K562 (cell line): Measurements from ENCODE around the gene MDK. TPM values are rescaled to one million over a fixed set of nuclear protein-coding genes. Genes with fewer than 3 reads are reported as not detected.

ENCODE experiments used
- BDP1 ChIP-seq: IDR thresholded peaks from 3 replicates; pipeline ENCODE4 v1.6.1; 2011; ENCODE audit not compliant: insufficient read length, insufficient read depth
- CCNT2 ChIP-seq: IDR thresholded peaks from 2 replicates; pipeline ENCODE4 v1.6.1; 2011; ENCODE audit warnings: borderline replicate concordance, low read depth, mild to moderate bottlenecking, moderate library complexity, mixed read lengths, low read length; ENCODE audit not compliant: insufficient read length; ENCODE audit errors: extremely low read depth
- GMEB1 ChIP-seq: fragments of 250-450 bp; sonication (Bioruptor Pico); IDR thresholded peaks from 2 replicates; pipeline ENCODE4 v1.4.0; 2020; ENCODE audit warnings: mild to moderate bottlenecking
- HDAC6 ChIP-seq: IDR thresholded peaks from 2 replicates; pipeline ENCODE4 v1.6.1; 2012; ENCODE audit warnings: low read depth, mild to moderate bottlenecking, control low read depth, inconsistent platforms, low read length, moderate library complexity
- HMG20B ChIP-seq: fragments of 250-450 bp; sonication (Bioruptor Pico); IDR thresholded peaks from 2 replicates; pipeline ENCODE4 v1.5.0; 2021; ENCODE audit warnings: mild to moderate bottlenecking
- HSF4 ChIP-seq: fragments of 250-450 bp; sonication (Bioruptor Pico); IDR thresholded peaks from 2 replicates; pipeline ENCODE4 v2.1.2; 2022; ENCODE audit warnings: mild to moderate bottlenecking, moderate library complexity, borderline replicate concordance
- JUND ChIP-seq, 2 experiments: IDR thresholded peaks; 2 replicates in 1 of 2; 3 replicates in 1 of 2; pipeline ENCODE4 v1.6.1; 2011; ENCODE audit warnings: borderline replicate concordance in 2 of 2, low read depth in 2 of 2, low read length in 2 of 2, improper control_type of control experiment in 1 of 2, missing biosample characterization in 1 of 2, missing genetic modification characterization in 1 of 2, missing genetic modification reagents in 1 of 2
- MGA ChIP-seq: fragments of 450-650 bp; IDR thresholded peaks from 2 replicates; pipeline ENCODE4 v1.6.1; 2016; ENCODE audit warnings: mild to moderate bottlenecking, moderate library complexity
- NFE2 ChIP-seq: IDR thresholded peaks from 2 replicates; pipeline ENCODE4 v1.6.1; 2014; ENCODE audit warnings: antibody characterized with exemption, low read depth
- NR2C2 ChIP-seq, 2 experiments: fragments of 200-800 bp in 1 of 2; sonication (Bioruptor generic) in 1 of 2; sonication (generic) in 1 of 2; formaldehyde crosslinking in 1 of 2; IDR thresholded peaks; 2 replicates each; pipeline versions ENCODE4 v1.6.1 to v1.8.0; 2016 to 2022; ENCODE audit warnings: mild to moderate bottlenecking in 1 of 2, missing compliant biosample characterization in 1 of 2, missing genetic modification characterization in 1 of 2, missing genetic modification reagents in 1 of 2
- ZNF282 ChIP-seq: sonication (generic); formaldehyde crosslinking; IDR thresholded peaks from 2 replicates; pipeline ENCODE4 v1.8.1; 2023; ENCODE audit warnings: missing genetic modification reagents
- polyA plus RNA-seq, 8 experiments: library from polyadenylated mRNA; depleted of rRNA in 4 of 8; stranded (reverse) in 5 of 8; unstranded in 3 of 8; fragments of >200 nt; fragmentation: Nextera tagmentation in 2 of 8; fragmentation: Illumina TruSeq in 1 of 8; extraction: Ambion mirVana in 2 of 8; extraction: Trizol in 1 of 8; gene quantifications; 2 replicates each; pipeline versions ENCODE4 v1.2.1 to v1.2.3, GENCODE V29; 2011 to 2014; ENCODE audit warnings: inconsistent platforms in 1 of 8, missing spikeins in 1 of 8
- total RNA-seq, 7 experiments: library from RNA; depleted of rRNA in 6 of 7; stranded (reverse); fragments of >200 nt in 6 of 7; fragmentation: Illumina TruSeq in 2 of 7; extraction: Trizol in 2 of 7; gene quantifications; 2 replicates each; pipeline versions ENCODE4 v1.2.1 to v1.2.3, GENCODE V29; 2011 to 2021; ENCODE audit warnings: low replicate concordance in 1 of 7
- TF ChIP-seq, protein P1 (sequence below): fragments of 450-650 bp; formaldehyde crosslinking; IDR thresholded peaks from 2 replicates; pipeline ENCODE4 v1.4.0; 2020; ENCODE audit warnings: mild to moderate bottlenecking, mixed read lengths

The MDK gene
- total and polyA plus RNA-seq, 9 of the 15 experiments (the other 6 are each of a cell fraction or from before 2014, with no cell fraction given) = 20.7 to 700 (median 350) TPM

- TF ChIP-seq HMG20B (CRISPR knock-in tag) (no peak), NR2C2 (CRISPR knock-in tag; IDR thresholded peaks at IDR 0.05) (no peak), NR2C2 (tag; IDR thresholded peaks at IDR 0.05) (no peak), MGA (no peak), BDP1 (no peak), GMEB1 (CRISPR knock-in tag) (no peak), NFE2 (no peak), JUND (IDR thresholded peaks at IDR 0.05; ENCODE audit: borderline replicate concordance, low read depth, low read length) (no peak), JUND (tag; IDR thresholded peaks at IDR 0.05; ENCODE audit: borderline replicate concordance, low read depth, low read length) (no peak), HDAC6 (no peak), ZNF282 (CRISPR knock-in tag) (no peak), HSF4 (CRISPR knock-in tag) (no peak), CCNT2 (peak; percentile 2)
- TF ChIP-seq, protein P1, sequence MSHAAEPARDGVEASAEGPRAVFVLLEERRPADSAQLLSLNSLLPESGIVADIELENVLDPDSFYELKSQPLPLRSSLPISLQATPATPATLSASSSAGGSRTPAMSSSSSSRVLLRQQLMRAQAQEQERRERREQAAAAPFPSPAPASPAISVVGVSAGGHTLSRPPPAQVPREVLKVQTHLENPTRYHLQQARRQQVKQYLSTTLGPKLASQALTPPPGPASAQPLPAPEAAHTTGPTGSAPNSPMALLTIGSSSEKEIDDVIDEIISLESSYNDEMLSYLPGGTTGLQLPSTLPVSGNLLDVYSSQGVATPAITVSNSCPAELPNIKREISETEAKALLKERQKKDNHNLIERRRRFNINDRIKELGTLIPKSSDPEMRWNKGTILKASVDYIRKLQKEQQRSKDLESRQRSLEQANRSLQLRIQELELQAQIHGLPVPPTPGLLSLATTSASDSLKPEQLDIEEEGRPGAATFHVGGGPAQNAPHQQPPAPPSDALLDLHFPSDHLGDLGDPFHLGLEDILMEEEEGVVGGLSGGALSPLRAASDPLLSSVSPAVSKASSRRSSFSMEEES (CRISPR knock-in tag) = no peak
Observed at GRCh38 chr11:46347637-46348311, 33.7 kb upstream of the MDK start (continued).
